HG02610 (cell line): ENCODE results near the gene B9D2.
A peak's percentile ranks its signal among the peaks of the same experiment; 100 is the strongest.

Experiments
- ATAC-seq: cut with Tn5 transposase; IDR thresholded peaks from one replicate; pipeline ENCODE4 v1.9.1; 2021; ENCODE audit warnings: mild to moderate bottlenecking, moderate library complexity; ENCODE audit not compliant: unreplicated experiment

B9D2 gene

DNA sequence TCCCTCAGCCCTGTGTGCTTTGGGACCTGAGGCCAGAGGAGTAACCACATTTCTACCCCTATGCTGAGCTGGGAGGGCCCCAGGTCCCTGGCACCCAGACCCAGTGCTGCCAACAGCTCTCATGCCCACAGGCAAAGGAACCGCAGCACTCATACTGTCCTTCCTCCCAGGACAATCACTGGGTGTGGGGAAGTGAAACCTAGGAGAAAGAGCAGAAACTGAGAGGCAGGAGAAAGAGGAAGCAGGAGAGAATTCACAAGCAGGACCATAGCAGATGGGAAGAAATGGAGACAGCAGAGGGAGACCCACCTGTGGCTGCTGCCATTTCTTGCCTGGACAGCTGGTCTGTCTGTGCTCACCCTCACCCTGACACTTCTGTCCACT lies 35.1 kb downstream of the B9D2 start:
- no peak for ATAC-seq

GRCh38 chr19:41328157-41328841 lies 35.6 kb downstream of the B9D2 start:
- ATAC-seq: no peak

GRCh38 chr19:41327576-41328156 lies 36.3 kb downstream of the B9D2 start:
- ATAC-seq: peak; percentile 23

DNA sequence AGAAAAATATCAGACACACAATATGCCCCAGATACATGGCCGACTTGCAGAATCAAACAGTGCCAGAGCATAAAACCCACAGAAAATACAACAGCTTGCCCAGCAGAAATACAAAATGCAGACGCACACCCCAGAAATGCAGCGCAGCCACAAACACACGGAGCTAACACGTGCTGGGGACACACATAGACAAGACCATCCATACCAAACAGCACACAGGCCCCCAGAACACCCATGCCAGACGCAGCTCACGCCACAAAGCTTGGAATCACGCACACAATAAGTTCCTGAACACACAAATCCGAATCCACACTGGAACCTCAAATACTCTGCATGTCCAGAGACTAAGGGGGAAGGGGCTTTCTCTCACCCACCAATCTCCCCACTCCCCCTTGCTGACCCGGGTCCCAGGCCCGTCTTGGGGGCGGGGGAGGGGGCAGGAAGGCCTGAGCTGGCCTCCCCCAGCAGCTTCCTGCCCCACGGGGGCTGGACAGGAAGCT lies 36.8 kb downstream of the B9D2 start:
- ATAC-seq: no peak

- peak; percentile 44 for ATAC-seq
These were observed 37.8 kb downstream of the B9D2 start for GRCh38 chr19:41325947-41326706.

DNA sequence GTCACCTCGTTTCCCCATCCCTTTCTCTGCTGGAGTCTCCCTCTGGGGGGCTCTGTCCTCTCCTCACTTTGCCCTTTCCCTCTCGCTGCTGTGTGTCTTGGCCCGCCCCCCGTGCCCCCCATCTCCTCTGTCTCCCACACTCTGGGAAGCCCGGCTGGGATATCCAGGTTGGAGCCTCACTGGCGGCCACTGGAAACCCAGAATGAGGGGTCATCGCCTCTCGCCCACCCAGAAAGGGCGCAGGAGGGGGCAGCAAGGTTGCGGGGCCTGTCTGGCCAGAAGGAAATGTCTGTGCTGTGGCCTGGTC lies 38.4 kb downstream of the B9D2 start:
- no peak for ATAC-seq

DNA sequence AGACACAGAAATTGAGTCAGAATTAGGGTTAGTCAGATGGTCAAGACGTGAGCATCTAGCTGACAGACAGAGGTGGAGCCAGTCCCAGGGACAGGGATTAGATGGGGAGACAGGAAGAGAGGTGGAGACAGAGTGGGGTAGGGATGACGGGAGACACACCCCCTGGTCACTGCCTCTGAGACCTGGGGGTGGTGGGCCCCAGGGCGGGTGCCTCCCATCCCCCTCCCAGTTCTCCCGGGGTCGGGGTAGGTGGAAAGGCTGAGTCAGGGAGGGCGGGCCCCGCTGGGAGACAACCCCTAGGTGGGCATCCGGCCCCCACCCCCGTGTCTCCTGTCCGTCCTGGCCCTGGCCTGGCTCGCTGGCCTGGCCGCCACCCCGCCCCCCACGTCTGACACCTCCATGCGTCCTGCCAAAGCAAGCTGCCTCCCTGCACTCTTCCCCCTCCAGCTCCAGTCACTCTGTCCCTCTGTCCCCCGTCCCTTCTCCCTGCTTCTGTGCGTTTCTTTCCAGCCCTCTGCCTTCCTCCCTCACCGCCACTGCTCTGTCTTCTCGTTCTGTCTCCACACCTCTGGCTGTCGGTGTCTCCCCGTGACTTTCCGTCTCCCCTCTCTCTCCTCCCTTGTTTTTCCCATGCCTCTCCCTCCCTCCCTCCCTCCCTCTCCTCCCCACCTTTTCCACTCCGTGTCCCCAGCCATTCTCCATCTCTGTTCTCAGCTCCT lies 38.9 kb downstream of the B9D2 start:
- no peak for ATAC-seq

GRCh38 chr19:41324231-41324702 lies 39.7 kb downstream of the B9D2 start:
- no peak for ATAC-seq

- ATAC-seq: no peak
These were observed 40.4 kb downstream of the B9D2 start for GRCh38 chr19:41323430-41324125.

DNA sequence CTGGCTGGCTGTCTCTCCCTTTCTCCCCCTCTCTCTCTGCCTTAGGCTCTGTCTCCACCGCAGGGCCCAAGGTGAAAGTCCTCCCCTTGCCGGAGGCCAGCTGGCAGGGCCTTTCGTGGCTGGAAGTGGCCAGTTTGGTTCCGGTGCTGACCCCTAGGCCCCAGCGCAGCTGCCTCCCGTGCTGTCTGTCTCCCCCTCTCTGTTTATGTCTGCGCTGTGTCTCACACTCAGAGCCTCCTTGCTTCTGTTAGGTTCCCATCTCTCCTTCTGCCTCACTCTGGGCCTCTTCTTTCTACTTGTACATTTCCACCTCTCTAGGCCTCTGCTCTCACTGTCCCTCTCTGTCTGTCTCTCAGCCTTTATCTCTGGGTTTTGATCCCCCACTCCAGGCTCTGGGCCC lies 40.9 kb downstream of the B9D2 start:
- ATAC-seq: no peak

- ATAC-seq: no peak
These were observed 41.5 kb downstream of the B9D2 start for GRCh38 chr19:41322451-41322850.

DNA sequence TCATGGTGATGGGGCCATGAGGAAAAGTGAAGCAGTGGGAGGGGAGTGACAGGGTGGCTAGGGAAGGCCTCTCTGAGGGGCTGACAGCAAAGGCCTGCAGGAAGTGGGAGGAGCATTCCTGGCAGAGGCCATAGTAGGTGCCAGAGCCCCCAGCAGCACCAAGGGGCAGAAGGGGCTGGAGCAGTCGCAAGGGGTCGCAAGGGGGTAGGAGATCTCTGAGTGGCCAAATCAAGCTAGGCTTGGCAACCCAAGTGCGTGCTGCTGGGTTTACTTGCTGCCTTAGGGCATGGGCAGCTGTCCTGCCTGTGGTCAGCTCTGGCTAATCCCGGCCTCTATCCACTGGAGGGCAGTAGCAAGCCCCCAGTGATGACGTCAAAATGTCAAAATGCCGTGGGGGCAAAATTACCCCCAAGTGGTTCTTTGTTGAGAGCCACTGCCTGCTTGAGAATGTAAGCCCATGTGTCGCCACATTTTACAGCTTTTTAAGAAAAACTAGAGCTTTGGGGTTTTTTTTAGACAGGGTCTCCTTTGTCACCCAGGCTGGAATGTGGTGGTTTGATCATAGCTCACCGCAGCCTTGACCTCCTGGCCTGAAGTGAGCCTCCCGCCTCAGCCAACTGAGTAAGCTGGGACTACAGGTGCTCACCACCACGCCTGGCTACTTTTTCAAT lies 42.2 kb downstream of the B9D2 start:
- no peak for ATAC-seq

- ATAC-seq: no peak
These were observed 42.7 kb downstream of the B9D2 start for GRCh38 chr19:41321204-41321599.

- ATAC-seq: no peak
These were observed 43.4 kb downstream of the B9D2 start for GRCh38 chr19:41320568-41320967.

GRCh38 chr19:41320185-41320518 lies 43.8 kb downstream of the B9D2 start:
- no peak for ATAC-seq

DNA sequence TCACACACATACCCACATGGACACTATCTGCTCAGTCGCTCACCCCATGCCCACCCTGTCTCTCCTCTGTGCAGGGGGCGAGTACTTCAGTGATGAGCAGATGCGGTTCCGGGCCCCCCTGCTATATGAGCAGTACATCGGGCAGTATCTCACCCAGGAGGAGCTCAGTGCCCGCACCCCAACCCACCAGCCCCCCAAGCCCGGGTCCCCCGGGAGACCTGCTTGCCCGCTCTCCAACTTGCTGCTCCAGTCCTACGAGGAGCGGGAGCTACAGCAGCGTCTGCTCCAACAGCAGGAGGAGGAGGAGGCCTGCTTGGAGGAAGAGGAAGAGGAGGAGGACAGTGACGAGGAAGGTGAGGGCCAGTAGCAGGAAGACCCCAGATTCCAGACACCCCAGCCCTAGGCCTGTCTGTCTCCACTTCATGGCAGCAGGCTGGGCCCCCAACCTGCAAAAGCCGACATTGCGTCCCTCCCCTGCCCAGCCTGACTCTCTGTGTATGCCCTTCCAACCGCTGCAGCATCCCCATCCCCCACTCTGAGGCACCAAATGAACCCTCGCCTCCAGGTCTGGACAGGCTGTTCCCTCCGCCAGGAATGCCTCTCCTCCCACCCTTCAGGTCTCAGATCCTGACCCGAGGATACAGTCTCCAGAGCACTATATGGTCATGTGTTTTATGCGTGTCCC lies 44.3 kb downstream of the B9D2 start:
- ATAC-seq: no peak

DNA sequence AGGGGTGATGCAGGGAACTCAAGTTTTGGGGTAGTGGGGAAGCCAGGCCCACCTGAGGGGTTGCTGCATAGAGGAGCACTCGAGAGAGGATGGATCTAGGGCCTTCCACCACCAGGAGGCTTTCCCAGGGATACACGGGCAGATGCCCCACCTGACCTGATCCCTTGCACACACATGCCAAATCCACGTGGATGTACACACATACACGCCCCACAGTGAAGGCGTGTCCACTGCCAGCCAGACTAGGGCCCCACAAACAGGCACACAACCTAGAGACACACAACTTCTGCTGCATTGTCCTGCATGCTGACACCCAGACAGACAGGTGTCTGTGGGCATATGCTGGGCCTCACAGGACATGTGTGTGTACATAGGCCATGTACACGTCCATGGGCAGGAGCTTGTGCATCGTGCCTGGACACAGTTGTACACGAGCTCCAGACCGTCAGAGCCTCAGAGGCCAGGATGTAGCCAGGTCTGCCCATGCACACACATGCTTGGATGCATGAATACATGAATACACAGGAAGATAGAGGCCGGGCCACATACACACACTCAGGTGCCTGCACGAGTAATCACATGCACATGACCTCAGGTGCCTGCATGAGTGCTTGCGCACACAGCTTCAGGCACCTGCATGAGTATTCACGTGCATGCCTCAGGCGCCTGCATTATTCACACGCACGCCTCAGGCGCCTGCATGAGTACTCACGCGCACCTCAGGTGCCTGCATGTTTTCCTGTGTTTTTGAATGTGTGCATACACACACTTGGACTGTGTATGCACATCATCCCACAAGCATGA lies 45.1 kb downstream of the B9D2 start:
- no peak for ATAC-seq

- ATAC-seq: no peak
These were observed 47.5 kb downstream of the B9D2 start for GRCh38 chr19:41316306-41316920.

- ATAC-seq: no peak
These were observed 52.3 kb downstream of the B9D2 start for GRCh38 chr19:41311613-41312012.
